Measurements from ENCODE around the gene METTL17.

- TF ChIP-seq EZH2 (IDR thresholded peaks at IDR 0.05; ENCODE audit: insufficient read depth, poor library complexity, severe bottlenecking) (no peak), EZH2phosphoT487 (IDR thresholded peaks at IDR 0.05; ENCODE audit: insufficient read depth, low read depth) (no peak)
Observed at GRCh38 chr14:20978687-20979086, 11.1 kb upstream of the METTL17 start.
